ENCODE measurements around the gene FBXL17.
"Not testable (repeated sequence)": the region's sequence is repeated elsewhere in the genome, so short reads cannot be mapped to it uniquely, and the experiment has no call there.

DNA sequence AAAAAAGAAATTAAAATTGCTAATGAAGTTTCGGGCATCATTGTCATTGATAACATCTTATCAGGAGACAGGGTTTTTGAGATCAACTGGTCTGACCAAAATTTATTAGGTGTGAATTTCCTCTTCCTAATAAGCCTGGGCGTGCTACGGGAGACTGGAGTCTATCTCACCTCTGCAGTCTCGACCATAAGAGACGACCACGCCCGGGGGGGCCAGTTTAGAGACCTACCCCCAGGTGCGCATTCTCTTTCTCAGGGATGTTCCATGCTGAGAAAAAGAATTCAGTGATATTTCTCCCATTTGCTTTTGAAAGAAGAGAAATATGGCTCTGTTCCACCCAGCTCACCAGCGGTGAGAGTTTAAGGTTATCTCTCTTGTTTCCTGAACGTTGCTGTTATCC is 107.8 kb downstream of the FBXL17 start:
- TF ChIP-seq, protein P1, sequence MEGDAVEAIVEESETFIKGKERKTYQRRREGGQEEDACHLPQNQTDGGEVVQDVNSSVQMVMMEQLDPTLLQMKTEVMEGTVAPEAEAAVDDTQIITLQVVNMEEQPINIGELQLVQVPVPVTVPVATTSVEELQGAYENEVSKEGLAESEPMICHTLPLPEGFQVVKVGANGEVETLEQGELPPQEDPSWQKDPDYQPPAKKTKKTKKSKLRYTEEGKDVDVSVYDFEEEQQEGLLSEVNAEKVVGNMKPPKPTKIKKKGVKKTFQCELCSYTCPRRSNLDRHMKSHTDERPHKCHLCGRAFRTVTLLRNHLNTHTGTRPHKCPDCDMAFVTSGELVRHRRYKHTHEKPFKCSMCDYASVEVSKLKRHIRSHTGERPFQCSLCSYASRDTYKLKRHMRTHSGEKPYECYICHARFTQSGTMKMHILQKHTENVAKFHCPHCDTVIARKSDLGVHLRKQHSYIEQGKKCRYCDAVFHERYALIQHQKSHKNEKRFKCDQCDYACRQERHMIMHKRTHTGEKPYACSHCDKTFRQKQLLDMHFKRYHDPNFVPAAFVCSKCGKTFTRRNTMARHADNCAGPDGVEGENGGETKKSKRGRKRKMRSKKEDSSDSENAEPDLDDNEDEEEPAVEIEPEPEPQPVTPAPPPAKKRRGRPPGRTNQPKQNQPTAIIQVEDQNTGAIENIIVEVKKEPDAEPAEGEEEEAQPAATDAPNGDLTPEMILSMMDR (IDR thresholded peaks at IDR 0.05) = not testable (repeated sequence)
- TF ChIP-seq POLR2AphosphoS5, EP300 (IDR thresholded peaks at IDR 0.05): not testable (repeated sequence)

Data from esophagus muscularis mucosa (tissue), 4 donors.